Ureter (tissue), 1 donor: ENCODE results near the gene CPSF3. TPM values are rescaled to one million over a fixed set of nuclear protein-coding genes. Genes with fewer than 3 reads are reported as not detected.

Experiments
- DNase-seq: peaks from one replicate; pipeline ENCODE4 v3.0.0-alpha.2; 2020; ENCODE audit warnings: low spot score
- total RNA-seq: library from RNA; stranded (reverse); gene quantifications from one replicate; pipeline ENCODE4 v1.2.4, GENCODE V29; 2023
- donor health status: DM: yes; HTN: yes; CAD: no.

CPSF3 gene
- total RNA-seq, 1 donor from 2014 or later = 33.2 TPM

GRCh38 chr2:9419541-9419940, 3.9 kb upstream of the CPSF3 start:
- DNase-seq = no peak

- no peak for DNase-seq
Observed at GRCh38 chr2:9420495-9420894, 3.0 kb upstream of the CPSF3 start.

- no peak for DNase-seq
Observed at GRCh38 chr2:9422321-9423099, 944 bp upstream of the CPSF3 start.

GRCh38 chr2:9423922-9424272, 443 bp downstream of the CPSF3 start:
- no peak for DNase-seq

GRCh38 chr2:9424447-9425164, 1.2 kb downstream of the CPSF3 start:
- no peak for DNase-seq

- DNase-seq = no peak
Observed at GRCh38 chr2:9428965-9429577, 5.6 kb downstream of the CPSF3 start.

- DNase-seq = no peak
Observed at GRCh38 chr2:9430316-9431293, 7.2 kb downstream of the CPSF3 start.

GRCh38 chr2:9434489-9434888, 11.0 kb downstream of the CPSF3 start:
- no peak for DNase-seq

GRCh38 chr2:9439536-9439935, 16.1 kb downstream of the CPSF3 start:
- DNase-seq = no peak

GRCh38 chr2:9440058-9440727, 16.7 kb downstream of the CPSF3 start:
- no peak for DNase-seq

GRCh38 chr2:9441556-9441955, 18.1 kb downstream of the CPSF3 start:
- DNase-seq = no peak

GRCh38 chr2:9443526-9443925, 20.1 kb downstream of the CPSF3 start:
- no peak for DNase-seq

- no peak for DNase-seq
Observed at GRCh38 chr2:9445089-9445488, 21.6 kb downstream of the CPSF3 start.

GRCh38 chr2:9451231-9451630, 27.8 kb downstream of the CPSF3 start:
- DNase-seq = no peak

GRCh38 chr2:9460441-9461017, 37.1 kb downstream of the CPSF3 start:
- DNase-seq = no peak

GRCh38 chr2:9461079-9461478, 37.6 kb downstream of the CPSF3 start:
- DNase-seq = no peak

- no peak for DNase-seq
Observed at GRCh38 chr2:9462313-9462712, 38.9 kb downstream of the CPSF3 start.

GRCh38 chr2:9462886-9463697, 39.6 kb downstream of the CPSF3 start:
- no peak for DNase-seq

- no peak for DNase-seq
Observed at GRCh38 chr2:9463698-9464034, 40.2 kb downstream of the CPSF3 start.

GRCh38 chr2:9465170-9465569, 41.7 kb downstream of the CPSF3 start:
- DNase-seq = no peak
